Nephron (organoid): ENCODE measurements around the gene ZSCAN5A.
"Not testable (repeated sequence)": the region's sequence is repeated elsewhere in the genome, so short reads cannot be mapped to it uniquely, and the experiment has no call there.

Experiments used
- H3K27ac Mint-ChIP-seq, 3 experiments: 2 replicates each; pipeline ENCODE4 v1.8.0; 2020; ENCODE audit warnings: mixed read lengths in 3 of 3, mild to moderate bottlenecking in 2 of 3, moderate library complexity in 1 of 3
- H3K27me3 Mint-ChIP-seq: 2 replicates; pipeline ENCODE4 v1.8.0; 2021; ENCODE audit warnings: low read depth, mild to moderate bottlenecking, moderate library complexity, mixed read lengths
- H3K36me3 Mint-ChIP-seq: 2 replicates; pipeline ENCODE4 v1.8.0; 2020; ENCODE audit warnings: low read depth, mixed read lengths
- H3K4me1 Mint-ChIP-seq: 2 replicates; pipeline ENCODE4 v1.8.0; 2020; ENCODE audit warnings: mixed read lengths
- H3K4me3 Mint-ChIP-seq, 3 experiments: 2 replicates each; pipeline ENCODE4 v1.8.0; 2020; ENCODE audit warnings: mild to moderate bottlenecking in 3 of 3, mixed read lengths in 3 of 3, moderate library complexity in 2 of 3
- H3K9me3 Mint-ChIP-seq: 2 replicates; pipeline ENCODE4 v1.8.0; 2020; ENCODE audit warnings: mixed read lengths
- CTCF ChIP-seq, 3 experiments: fragments of 200-600 bp; sonication (generic); IDR thresholded peaks; one replicate each; pipeline ENCODE4 v1.5.0; 2021; ENCODE audit warnings: antibody characterized with exemption in 3 of 3; ENCODE audit not compliant: unreplicated experiment in 3 of 3

Gene ZSCAN5A

GRCh38 chr19:56312342-56312741, 2.3 kb downstream of the ZSCAN5A start:
- Mint-ChIP-seq H3K36me3 (peaks cover 46% of the 10 kb centered on the region), H3K4me1 (peaks cover 24% of the 10 kb centered on the region), H3K4me3 (peak overlapping the region; percentile 52 to 74 (median 58)), H3K9me3 (no peaks in the 10 kb centered on the region), H3K27ac (peak overlapping the region; percentile 74 to 99 (median 85)), H3K27me3 (no peaks in the 10 kb centered on the region)
- TF ChIP-seq CTCF (IDR thresholded peaks at IDR 0.05; ENCODE audit: unreplicated experiment in 3 of 3) = no peak

GRCh38 chr19:56310462-56310861, 4.2 kb downstream of the ZSCAN5A start:
- H3K9me3 Mint-ChIP-seq = no peaks in the 10 kb centered on the region
- H3K36me3 Mint-ChIP-seq = peaks cover 52% of the 10 kb centered on the region
- H3K27ac Mint-ChIP-seq = peak overlapping the region in 2 of 3 experiments; percentile 28 to 41
- no peak for TF ChIP-seq CTCF (IDR thresholded peaks at IDR 0.05; ENCODE audit: unreplicated experiment in 3 of 3)
- no peaks in the 10 kb centered on the region for H3K27me3 Mint-ChIP-seq
- peaks cover 24% of the 10 kb centered on the region for H3K4me1 Mint-ChIP-seq
- peak overlapping the region in 1 of 3 experiments; percentile 29 for H3K4me3 Mint-ChIP-seq

DNA sequence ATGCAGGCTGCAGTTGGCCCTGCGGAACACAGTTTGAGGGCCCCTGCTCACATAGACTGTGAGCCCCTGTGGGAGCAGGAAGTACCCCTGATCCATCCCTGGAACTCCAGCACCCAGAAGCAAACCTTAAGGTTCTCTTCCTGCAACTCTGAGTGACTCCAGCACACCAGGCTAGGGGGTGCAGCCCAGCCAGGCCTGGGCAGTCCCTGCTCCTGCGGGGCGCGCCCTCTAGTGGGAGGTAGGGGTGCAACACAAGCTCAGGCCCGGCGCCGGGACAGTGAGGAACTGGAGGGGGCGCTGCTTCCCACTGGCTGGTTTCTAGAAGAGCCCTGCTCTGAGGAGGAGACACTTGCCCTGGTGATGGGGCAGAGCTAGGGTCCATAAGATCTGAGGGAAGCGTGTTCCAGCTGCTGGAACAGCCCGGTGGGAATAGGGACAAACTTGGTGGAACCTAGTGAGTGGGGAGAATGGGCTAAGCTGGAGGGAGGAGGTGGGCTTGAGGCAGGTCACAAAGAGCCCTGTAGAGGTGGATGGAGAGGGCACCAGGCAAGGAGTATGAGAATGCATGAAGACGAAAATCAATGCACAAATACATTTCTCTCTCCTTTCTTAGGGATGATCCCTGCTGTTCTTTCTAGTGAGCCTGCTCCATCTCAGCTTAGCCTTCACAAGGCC, 5.0 kb downstream of the ZSCAN5A start:
- H3K4me1 Mint-ChIP-seq = peaks cover 24% of the 10 kb centered on the region
- no peaks in the 10 kb centered on the region for H3K9me3 Mint-ChIP-seq
- H3K36me3 Mint-ChIP-seq = peaks cover 58% of the 10 kb centered on the region
- peak; percentile 28 to 49 (median 38) for TF ChIP-seq CTCF (IDR thresholded peaks at IDR 0.05; ENCODE audit: unreplicated experiment in 3 of 3)
- H3K27ac Mint-ChIP-seq = no peak overlapping the region
- H3K27me3 Mint-ChIP-seq = no peaks in the 10 kb centered on the region
- peak overlapping the region in 1 of 3 experiments; percentile 45 for H3K4me3 Mint-ChIP-seq

GRCh38 chr19:56308792-56309191, 5.8 kb downstream of the ZSCAN5A start:
- H3K4me3 Mint-ChIP-seq = peak overlapping the region in 1 of 3 experiments; percentile 38

GRCh38 chr19:56307062-56307461, 7.6 kb downstream of the ZSCAN5A start:
- H3K36me3 Mint-ChIP-seq = peaks cover 63% of the 10 kb centered on the region
- peak overlapping the region; percentile 11 to 53 (median 35) for H3K4me3 Mint-ChIP-seq
- H3K9me3 Mint-ChIP-seq, H3K4me1 Mint-ChIP-seq, H3K27me3 Mint-ChIP-seq: not testable (repeated sequence)
- peak overlapping the region; percentile 96 to 98 (median 96) for H3K27ac Mint-ChIP-seq

More at GRCh38 chr19:56308792-56309191, 5.8 kb downstream of the ZSCAN5A start:
- peaks cover 66% of the 10 kb centered on the region for H3K36me3 Mint-ChIP-seq
- no peaks in the 10 kb centered on the region for H3K9me3 Mint-ChIP-seq
- peaks cover 3% of the 10 kb centered on the region for H3K27me3 Mint-ChIP-seq
- peaks cover 22% of the 10 kb centered on the region for H3K4me1 Mint-ChIP-seq
- TF ChIP-seq CTCF (IDR thresholded peaks at IDR 0.05; ENCODE audit: unreplicated experiment in 3 of 3) = no peak
- peak overlapping the region; percentile 71 to 95 (median 94) for H3K27ac Mint-ChIP-seq

- TF ChIP-seq CTCF (IDR thresholded peaks at IDR 0.05; ENCODE audit: unreplicated experiment in 3 of 3) = no peak
- Mint-ChIP-seq H3K4me3 (peak overlapping the region; percentile 18 to 37 (median 36)), H3K9me3 (no peaks in the 10 kb centered on the region), H3K27me3 (peaks cover 3% of the 10 kb centered on the region), H3K27ac (peak overlapping the region; percentile 96 to 97 (median 97)), H3K36me3 (peaks cover 58% of the 10 kb centered on the region), H3K4me1 (peaks cover 5% of the 10 kb centered on the region)
These were observed 8.6 kb downstream of the ZSCAN5A start for GRCh38 chr19:56306016-56306415.
